OCI-LY3 (cell line): Measurements from ENCODE around the gene PCSK1N.

Source experiments
- EZH2phosphoT487 ChIP-seq: fragments of 200-600 bp; shearing (Covaris generic); IDR thresholded peaks from 2 replicates; pipeline ENCODE4 v1.6.1; 2018; ENCODE audit warnings: antibody characterized with exemption, mixed run types, low read depth
- TF ChIP-seq, protein P1 (sequence below): fragments of 200-600, 300-600 bp; sonication (generic); IDR thresholded peaks from 2 replicates; pipeline ENCODE4 v1.5.1; 2014; ENCODE audit warnings: antibody characterized with exemption, low read length, low read depth

- TF ChIP-seq, protein P1, sequence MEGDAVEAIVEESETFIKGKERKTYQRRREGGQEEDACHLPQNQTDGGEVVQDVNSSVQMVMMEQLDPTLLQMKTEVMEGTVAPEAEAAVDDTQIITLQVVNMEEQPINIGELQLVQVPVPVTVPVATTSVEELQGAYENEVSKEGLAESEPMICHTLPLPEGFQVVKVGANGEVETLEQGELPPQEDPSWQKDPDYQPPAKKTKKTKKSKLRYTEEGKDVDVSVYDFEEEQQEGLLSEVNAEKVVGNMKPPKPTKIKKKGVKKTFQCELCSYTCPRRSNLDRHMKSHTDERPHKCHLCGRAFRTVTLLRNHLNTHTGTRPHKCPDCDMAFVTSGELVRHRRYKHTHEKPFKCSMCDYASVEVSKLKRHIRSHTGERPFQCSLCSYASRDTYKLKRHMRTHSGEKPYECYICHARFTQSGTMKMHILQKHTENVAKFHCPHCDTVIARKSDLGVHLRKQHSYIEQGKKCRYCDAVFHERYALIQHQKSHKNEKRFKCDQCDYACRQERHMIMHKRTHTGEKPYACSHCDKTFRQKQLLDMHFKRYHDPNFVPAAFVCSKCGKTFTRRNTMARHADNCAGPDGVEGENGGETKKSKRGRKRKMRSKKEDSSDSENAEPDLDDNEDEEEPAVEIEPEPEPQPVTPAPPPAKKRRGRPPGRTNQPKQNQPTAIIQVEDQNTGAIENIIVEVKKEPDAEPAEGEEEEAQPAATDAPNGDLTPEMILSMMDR = no peak
- no peak for TF ChIP-seq EZH2phosphoT487
These were observed 9.1 kb downstream of the PCSK1N start, which contains the start of gene ERAS for GRCh38 chrX:48826135-48826875.
